GM12892 (cell line): ENCODE data around the gene NIPAL1.

Experiments used
- POLR2A ChIP-seq: IDR thresholded peaks from 2 replicates; pipeline ENCODE4 v1.6.1; 2011; ENCODE audit warnings: low read depth, low read length, control low read depth
- POLR2AphosphoS5 ChIP-seq: IDR thresholded peaks from 2 replicates; pipeline ENCODE4 v1.6.1; 2011; ENCODE audit warnings: low read depth, low read length, control low read depth
- TAF1 ChIP-seq: IDR thresholded peaks from 2 replicates; pipeline ENCODE4 v1.6.1; 2011; ENCODE audit warnings: low read depth, mild to moderate bottlenecking, control low read depth, low read length, borderline replicate concordance

DNA sequence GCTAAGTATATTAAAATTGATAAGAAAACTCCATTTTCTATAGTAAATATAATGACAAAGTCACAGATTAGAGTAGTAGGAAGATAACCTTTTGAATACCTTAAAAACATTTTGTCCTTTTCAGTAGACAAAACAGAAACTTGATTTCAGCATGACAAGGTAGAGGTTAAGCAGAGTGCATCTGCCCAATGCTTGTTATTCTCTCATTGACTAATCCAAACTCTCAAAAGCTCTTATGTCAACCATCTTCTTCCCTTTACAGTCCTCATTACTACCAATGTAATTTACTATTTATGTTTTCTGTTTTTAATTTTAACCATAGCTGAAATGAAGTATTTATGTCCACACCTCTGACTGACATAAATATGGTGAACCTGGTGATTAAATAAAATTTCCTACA is 11.1 kb downstream of the NIPAL1 start:
- TF ChIP-seq POLR2A (no peak), TAF1 (no peak), POLR2AphosphoS5 (no peak)
